ENCODE measurements around the gene SMIM44. TPM values are rescaled to one million over a fixed set of nuclear protein-coding genes. Genes with fewer than 3 reads are reported as not detected.

SMIM44 gene
- total RNA-seq, 1 donor from 2014 or later, result not detected

DNA sequence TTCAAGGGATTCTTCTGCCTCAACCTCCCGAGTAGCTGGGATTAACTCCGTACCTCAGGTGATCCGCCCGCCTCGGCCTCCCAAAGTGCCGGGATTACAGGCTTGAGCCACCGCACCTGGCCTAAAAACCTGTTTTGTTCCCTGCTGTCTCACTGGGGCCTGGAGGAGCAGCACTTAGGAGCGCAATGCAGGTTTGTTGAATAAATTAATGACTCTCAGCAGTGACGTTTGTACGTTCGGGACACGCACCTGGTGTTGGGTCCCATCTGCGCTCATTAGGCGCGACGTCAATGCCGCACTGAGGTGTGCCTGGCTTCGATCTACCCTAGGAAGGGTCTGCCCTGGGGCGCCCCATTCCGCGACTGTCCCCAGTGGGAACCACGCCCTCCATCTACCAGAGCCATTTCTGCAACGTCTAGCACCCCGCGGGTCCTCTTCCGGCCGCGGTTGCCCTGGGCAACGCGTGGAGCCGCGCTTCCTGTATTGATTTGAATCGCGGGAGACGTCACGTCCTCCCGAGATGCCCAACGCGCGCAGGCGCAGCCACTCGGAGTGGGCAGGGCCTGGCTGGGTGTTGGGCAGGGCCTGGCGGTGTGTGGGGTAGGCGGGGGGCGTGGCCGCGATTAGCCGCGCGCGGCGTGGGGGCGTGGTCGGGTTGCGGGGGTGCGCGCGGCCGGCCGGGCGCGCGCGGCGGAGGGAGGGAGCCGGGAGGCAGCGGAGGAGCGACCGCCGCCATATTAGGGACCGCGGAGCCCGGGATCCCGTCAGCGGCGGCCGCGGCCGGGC, 22.6 kb upstream of the SMIM44 start, which contains the start of gene FZR1:
Gene FZR1, plus strand, starts transcription at position 714 of the 786 bp plus-strand sequence. CDS start 16,679 bp downstream, outside the sequence.
- FAIRE-seq, result no peak

GRCh38 chr19:3504735-3505134, 21.5 kb upstream of the SMIM44 start:
- TF ChIP-seq CTCF (IDR thresholded peaks at IDR 0.05; ENCODE audit: insufficient read depth, low read length, severe bottlenecking), result no peak
- no peaks in the 10 kb centered on the region for H3K36me3 ChIP-seq (ENCODE audit: control insufficient read depth, insufficient read depth, low read length)
- H3K4me3 ChIP-seq (ENCODE audit: low read depth, low read length), result no peak overlapping the region
- no peaks in the 10 kb centered on the region for H3K27me3 ChIP-seq (ENCODE audit: control insufficient read depth, insufficient read depth, low read length)
- DNase-seq (ENCODE audit: low read depth) (no peak), FAIRE-seq (no peak)

More for the DNA sequence above, 22.6 kb upstream of the SMIM44 start, which contains the start of gene FZR1:
- Histone ChIP-seq H3K27me3 (ENCODE audit: control insufficient read depth, insufficient read depth, low read length) (no peaks in the 10 kb centered on the region), H3K4me3 (ENCODE audit: low read depth, low read length) (peak within 1 kb of the TSS; percentile 85), H3K36me3 (ENCODE audit: control insufficient read depth, insufficient read depth, low read length) (peaks cover 4% of the 10 kb centered on the region)
- no peak for TF ChIP-seq CTCF (IDR thresholded peaks at IDR 0.05; ENCODE audit: insufficient read depth, low read length, severe bottlenecking)
- peak; percentile 92 for DNase-seq (ENCODE audit: low read depth)

DNA sequence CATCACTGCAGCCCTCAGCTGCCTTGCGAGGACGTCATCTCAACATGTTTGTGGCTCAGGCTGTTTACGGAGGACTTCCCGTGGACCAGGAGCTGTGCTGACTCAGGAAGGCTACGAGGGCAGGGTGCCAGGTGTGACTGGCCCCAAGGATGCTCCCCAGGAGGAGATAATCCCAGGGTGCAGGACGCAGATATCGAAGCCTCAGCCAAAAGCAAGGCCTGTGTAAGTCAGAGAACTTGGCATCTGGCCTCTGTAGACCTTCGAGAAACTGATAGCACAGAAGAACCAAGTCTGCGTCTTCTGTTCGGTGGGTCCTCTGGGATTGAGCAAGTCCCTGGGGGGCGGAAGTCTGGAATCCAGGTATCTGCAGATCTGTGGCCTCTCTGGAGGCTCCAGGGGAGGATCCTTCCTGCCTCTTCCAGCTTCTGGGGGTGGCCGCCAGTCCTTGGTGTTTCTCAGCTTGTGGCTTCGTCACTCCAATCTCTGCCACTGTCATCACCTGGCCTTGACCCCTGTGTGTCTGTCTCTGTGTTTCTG, 19.9 kb upstream of the SMIM44 start:
- FAIRE-seq (no peak), DNase-seq (ENCODE audit: low read depth) (no peak)
- Histone ChIP-seq H3K4me3 (ENCODE audit: low read depth, low read length) (no peak overlapping the region), H3K36me3 (ENCODE audit: control insufficient read depth, insufficient read depth, low read length) (no peaks in the 10 kb centered on the region), H3K27me3 (ENCODE audit: control insufficient read depth, insufficient read depth, low read length) (no peaks in the 10 kb centered on the region)
- no peak for TF ChIP-seq CTCF (IDR thresholded peaks at IDR 0.05; ENCODE audit: insufficient read depth, low read length, severe bottlenecking)

DNA sequence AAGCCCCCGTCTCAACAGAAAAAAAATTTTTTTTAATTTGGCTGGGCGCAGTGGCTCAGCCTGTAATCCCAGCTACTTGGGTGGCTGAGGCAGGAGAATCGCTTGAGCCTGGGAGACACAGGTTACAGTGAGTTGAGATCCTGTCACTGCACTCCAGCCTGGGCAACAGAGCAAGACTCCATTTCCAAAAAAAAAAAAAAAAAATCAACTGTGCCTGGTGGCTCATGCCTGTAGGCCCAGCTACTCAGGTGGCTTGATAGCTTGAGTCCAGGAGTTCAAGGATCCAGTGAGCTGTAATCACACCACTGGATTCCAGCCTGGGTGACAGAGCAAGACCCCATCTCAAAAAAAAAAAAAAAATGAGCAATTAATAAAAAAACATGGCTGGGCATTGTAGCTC, 18.5 kb upstream of the SMIM44 start:
- DNase-seq (ENCODE audit: low read depth) (no peak), FAIRE-seq (no peak)
- TF ChIP-seq CTCF (IDR thresholded peaks at IDR 0.05; ENCODE audit: insufficient read depth, low read length, severe bottlenecking), result no peak
- Histone ChIP-seq H3K27me3 (ENCODE audit: control insufficient read depth, insufficient read depth, low read length) (no peaks in the 10 kb centered on the region), H3K36me3 (ENCODE audit: control insufficient read depth, insufficient read depth, low read length) (no peaks in the 10 kb centered on the region), H3K4me3 (ENCODE audit: low read depth, low read length) (no peak overlapping the region)

- no peak for TF ChIP-seq CTCF (IDR thresholded peaks at IDR 0.05; ENCODE audit: insufficient read depth, low read length, severe bottlenecking)
- FAIRE-seq, result peak; percentile 40
- peak; percentile 94 for DNase-seq (ENCODE audit: low read depth)
- Histone ChIP-seq H3K36me3 (ENCODE audit: control insufficient read depth, insufficient read depth, low read length) (peaks cover 5% of the 10 kb centered on the region), H3K27me3 (ENCODE audit: control insufficient read depth, insufficient read depth, low read length) (no peaks in the 10 kb centered on the region), H3K4me3 (ENCODE audit: low read depth, low read length) (peak within 1 kb of the TSS; percentile 79)
Observed at GRCh38 chr19:3500429-3501101, 17.3 kb upstream of the SMIM44 start, which contains the start of gene DOHH. Gene DOHH, minus strand, starts transcription at chr19:3500674. Its CDS starts 3,860 bp downstream, at chr19:3496814.

All from bronchial epithelial cell (primary cell).